ENCODE measurements around the gene TOPBP1.
A peak's percentile ranks its signal among the peaks of the same experiment; 100 is the strongest.
"Not testable (repeated sequence)": the region's sequence is repeated elsewhere in the genome, so short reads cannot be mapped to it uniquely, and the experiment has no call there.

Gene TOPBP1

DNA sequence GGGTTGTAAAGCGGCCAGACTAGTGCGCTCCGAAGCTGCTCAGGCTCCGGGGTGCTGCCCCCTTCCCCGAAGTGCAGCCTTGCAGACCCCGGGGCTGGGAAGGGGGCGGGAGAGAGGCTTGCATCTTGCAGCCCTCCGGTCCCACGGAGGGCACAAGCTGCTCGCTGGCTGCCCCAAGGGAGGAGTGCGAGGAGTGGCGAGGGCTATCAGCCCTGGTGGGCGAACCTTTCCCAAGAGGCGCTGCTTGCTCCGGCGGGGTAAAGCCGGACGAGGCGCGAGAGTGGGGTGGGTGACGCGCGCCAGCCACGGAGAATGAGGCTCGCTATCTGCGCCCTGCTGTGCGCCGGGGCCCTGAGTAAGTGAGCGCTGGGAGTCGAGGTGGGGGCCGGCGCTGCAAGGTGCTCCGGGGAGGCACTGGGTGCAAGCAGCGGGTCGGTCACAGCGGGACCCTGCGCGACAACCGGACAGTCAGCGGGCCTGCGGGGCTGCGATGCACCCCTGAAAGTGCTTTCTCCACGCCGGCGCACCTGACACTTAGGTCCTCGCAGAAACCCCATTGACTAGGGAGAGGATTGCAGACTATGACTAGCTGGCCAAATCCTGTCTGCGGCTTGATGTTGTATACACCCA lies 12.7 kb upstream of the TOPBP1 start:
- DNase-seq (ENCODE audit: low read depth, low spot score): no peak

DNA sequence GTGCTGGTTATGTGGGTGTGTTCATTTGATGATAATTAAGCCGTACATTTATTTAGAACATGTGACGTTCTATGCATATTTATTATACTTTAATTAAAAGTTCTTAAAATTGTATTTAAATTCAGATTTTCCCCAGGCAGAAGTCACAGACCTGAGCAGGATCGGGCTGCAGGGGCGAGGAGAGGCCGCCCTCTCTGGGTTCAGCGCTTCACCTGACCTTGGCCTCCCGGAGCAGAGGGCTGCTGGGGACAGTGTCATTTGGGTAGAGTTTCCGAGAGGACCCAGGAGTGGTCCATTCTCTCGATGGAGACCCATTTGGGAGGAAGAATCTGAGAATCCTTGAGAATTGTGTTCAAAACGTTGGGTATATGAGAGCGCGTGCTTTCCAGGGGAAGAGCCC lies 12.0 kb upstream of the TOPBP1 start:
- no peak for DNase-seq (ENCODE audit: low read depth, low spot score)

DNA sequence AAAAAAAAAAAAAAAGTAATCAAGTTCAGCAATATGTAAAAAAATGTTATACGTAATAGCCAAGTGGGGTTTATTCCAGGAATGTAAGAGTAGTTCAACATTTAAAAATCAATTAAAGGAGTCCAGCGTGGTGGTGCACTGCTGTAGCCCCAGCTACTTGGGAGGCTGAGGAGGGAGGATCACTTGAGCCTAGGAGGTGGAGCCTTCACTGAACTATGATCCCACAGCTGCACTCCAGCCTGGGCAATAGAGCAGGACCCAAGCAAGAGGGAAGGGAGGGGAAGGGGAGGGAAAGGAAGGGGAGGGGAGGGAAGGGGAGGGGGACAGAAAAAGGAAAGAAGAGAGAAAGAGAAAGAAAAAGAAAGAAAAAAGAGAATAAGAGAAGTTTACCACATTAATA lies 10.7 kb upstream of the TOPBP1 start:
- DNase-seq (ENCODE audit: low read depth, low spot score): no peak

DNA sequence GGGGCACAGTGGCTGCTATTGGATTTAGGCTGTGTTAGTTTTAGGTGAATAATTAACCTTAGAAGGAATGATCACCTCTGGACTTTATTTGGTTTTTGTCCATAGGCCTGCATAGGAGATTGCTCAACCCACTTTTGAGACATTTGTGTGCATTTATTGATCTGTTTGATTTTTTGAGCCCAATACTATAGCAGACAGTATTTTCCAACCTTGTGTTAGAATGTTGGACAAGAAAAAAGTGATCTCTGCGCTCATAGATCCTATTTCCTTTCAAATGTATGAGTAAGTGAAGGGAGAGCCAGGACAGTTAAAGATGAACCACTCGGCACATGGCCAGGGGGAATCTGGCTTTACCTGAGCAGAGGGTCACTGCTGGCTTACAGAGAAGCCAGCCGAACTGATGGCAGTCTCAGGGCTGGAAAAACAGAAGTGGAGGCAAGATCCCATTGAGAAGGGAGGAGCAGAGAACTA lies 8.8 kb upstream of the TOPBP1 start:
- no peak for DNase-seq (ENCODE audit: low read depth, low spot score)

DNA sequence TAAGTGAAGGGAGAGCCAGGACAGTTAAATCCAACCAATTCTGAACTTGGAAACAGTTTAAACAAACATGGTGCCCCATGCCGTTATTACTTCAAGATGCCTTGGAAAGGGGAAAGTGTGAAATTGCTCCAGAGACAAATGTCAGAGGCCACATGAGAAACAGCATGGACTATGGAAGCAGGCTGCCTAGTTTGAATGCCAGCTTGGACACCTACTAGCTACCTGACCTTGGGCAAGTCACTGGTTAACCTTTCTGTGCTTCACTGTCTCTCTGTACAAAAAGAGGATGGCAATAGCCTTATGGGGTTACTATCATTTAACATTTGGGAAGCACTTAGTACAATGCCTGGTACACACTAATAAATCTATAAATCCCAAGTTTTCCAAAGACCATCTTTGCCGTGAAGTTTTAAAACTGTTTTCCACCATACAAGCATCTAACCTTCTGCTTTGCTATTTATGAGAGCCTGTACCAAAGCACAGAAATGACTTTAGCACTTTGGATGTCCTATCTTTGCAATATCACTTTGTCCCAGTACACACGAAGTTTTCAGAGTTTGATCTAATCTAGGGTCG lies 8.3 kb upstream of the TOPBP1 start:
- no peak for DNase-seq (ENCODE audit: low read depth, low spot score)

DNA sequence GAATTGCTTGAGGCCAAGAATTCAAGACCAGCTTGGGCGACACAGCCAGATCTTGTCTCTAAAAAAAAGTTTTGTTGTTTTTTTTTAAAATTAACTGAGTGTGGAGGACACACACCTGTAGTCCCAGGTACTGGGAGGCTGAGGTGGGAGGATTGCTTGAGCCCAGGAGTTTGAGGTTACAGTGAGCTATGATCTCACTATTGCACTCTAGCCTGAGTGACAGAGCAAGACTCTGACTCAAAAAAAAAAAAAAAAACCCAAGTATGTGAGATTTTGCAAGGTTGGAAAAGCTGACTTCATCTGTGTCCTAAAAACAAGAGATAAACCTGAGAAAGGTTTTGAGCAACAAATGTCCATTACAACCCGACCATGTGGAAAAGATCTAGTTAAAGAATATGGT lies 5.4 kb upstream of the TOPBP1 start:
- DNase-seq (ENCODE audit: low read depth, low spot score): no peak

DNA sequence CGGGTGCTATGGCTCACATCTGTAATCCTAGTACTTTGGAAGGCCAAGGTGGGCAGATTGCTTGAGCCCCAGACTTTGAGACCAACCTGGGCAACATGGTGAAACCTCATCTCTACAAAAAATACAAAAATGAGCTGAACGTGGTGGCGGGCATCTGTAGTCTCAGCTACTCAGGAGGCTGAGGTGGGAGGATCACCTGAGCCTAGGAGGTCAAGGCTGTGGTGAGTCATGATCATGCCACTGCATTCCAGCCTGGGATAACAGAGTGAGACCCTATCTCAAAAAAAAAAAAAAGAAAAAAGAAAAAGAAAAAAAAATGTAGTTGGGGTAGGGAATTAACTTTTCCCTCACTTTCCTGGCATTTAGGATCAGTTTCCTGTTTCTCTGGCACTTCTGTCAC lies 3.4 kb upstream of the TOPBP1 start:
- not testable (repeated sequence) for DNase-seq (ENCODE audit: low read depth, low spot score)

DNA sequence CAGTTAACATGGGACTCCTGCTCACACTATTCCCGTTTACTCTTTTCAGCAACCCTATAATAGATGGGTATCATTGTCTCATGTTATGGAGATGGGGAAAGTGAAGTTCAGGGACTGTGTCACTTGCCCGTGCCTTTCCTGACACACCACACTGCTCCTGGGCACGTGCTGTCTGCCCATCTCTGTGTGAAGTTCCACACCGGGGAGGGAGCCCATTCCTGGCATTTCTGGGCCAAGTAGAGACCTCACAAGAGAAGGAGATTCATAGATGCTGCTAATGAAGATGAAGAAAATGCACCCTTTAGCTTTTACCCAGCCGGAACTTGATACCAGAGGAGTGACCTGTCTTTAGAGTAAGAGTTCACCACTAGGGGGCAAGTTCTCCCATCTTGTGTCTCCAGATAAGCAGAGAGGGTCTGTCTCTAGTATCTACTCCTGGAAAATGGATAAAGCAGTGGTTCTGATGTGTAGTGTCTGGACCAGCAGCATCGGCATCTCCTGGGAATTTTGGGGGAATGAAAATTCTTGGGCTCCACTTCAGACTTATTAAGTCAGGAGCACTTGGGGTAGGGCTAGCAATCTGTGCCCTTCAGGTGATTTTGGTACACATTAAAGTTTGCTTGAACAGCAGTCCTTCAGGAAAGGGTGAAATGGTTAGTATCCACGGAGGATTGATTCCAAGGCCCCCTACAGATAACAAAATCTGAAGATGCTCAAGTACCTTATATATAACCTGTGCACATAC lies 2.0 kb upstream of the TOPBP1 start:
- peak; percentile 4 for DNase-seq (ENCODE audit: low read depth, low spot score)

DNA sequence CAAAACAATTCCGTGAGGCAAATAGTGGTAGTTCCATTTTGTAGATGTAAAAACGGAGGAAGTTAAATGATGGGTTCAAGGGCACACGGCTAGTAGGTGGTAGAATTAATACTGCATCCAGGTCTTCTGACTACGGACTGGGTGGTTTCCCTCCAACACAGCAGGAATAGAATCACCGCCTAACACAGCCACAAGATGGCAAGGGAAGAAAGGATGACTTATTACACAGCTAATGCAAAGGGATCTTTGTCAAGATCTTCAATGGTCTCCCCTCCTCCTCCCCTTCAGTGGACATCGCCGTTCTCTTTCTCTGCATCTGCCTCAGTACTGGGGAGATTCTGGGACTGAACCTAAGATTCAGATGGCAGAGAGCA lies 524 bp upstream of the TOPBP1 start:
- DNase-seq (ENCODE audit: low read depth, low spot score): no peak

DNA sequence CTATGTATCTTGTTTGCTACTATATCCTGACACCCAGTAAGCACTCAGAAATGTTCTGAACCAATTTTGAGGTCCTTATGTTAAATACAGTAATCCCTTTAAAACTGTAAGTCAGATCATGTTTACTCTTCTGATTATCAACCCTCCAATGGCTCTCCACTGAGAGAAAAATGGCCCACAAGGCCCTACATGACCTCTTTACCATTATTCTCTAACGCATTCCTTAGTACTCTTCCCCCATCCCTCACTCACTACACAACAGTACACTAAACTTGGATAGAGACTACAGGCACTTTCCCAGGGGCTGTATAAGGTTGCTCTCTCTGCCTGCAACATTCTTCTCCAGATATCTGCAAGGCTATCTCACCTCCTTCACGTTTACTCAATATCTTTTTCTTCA lies 1.9 kb downstream of the TOPBP1 start:
- no peak for DNase-seq (ENCODE audit: low read depth, low spot score)

DNA sequence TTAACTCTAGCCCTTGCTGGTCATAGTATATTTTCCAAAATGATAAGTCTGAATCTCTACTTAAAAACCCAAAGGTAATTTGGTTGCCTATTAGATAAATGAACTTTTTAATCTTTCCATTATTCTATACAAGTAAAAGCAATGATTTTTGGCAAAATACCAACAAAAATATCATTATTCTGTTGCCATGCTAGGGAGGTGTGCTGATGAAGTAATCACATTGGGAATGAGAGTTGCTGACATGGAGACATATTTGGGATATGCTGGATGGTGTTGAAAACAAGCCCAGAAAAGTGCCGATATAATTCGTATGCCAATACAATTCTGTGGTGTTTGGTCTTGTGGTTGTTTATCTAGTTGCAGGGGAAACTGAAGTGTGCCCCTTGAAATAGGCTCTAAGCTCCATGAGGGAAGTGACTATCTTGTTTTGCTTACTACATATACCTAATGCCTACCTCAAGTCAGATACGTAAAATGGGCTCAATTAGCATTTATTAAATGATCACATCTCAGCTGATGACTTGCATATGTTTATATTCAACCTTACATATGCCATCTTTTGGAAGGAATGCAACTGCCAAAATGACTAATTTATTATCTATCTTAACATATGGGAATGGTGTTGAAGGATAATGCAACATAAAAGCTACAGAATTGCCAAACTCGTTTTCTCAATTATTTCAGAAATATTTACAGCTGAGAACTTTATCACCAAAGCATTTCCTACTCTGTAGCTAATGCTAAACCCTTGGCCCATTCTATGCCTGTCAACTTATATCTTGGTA lies 5.8 kb downstream of the TOPBP1 start:
- no peak for DNase-seq (ENCODE audit: low read depth, low spot score)

DNA sequence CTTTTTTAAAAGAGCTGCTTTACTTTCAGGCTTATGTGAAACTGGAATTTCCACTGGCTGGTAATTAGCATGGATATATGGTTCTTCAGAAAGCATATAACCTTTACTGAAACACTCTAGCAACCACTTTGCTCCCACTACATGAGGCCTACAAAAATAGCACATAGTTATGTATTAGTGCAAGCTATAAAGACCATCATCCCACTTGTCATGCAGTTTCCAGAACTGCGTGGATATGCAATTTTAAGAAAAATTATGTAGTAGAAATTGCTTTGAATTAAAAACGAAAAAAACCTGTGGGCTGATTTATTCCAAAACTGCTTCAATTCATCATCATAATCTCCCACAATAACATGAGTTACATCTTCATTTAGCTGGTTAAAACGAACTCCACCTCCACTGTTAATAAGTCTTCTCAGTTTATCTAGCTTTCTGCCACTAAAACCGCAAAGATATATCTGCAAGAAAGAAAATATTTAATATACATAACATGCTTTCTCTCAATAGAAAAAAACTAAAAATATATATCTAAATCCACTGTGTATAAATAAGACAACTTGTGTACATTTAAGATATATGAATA lies 12.2 kb downstream of the TOPBP1 start:
- DNase-seq (ENCODE audit: low read depth, low spot score): no peak

DNA sequence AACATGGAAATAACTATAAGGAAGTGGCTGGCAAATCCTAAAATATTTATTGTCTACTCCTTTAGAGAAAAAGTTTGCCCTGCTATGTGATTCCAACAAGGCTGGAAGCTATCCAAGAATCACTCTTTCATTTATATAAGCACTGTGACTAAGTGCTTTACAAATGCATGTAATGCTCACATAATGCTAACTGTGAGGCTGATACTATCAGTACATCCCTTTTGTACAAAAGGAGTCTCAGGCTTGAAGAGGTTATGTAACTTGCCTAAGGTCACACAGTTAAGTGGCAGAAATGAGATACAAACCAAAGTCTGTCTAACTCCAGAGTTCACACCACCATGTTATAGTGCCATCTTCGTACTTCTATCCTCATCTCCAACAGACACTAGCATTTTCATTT lies 17.0 kb downstream of the TOPBP1 start:
- no peak for DNase-seq (ENCODE audit: low read depth, low spot score)

DNA sequence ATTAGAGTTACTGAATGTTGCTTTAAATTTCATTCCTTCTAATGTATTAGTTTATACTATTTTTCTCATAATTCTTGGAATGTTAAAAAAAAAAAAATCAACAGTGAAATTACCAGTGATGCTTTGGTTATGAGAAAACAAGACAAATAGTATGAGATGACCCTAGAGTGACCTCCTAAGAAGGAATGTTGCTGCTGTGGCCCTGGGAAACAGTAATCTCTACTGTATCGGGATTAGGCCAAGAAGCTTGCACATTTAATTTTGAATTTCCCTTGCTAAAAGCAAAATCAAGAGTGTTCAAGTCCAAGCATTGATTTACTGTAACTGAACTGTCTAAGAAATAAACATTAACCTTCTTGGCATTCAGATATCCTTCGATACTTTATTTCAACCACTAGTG lies 18.1 kb downstream of the TOPBP1 start:
- no peak for DNase-seq (ENCODE audit: low read depth, low spot score)

DNA sequence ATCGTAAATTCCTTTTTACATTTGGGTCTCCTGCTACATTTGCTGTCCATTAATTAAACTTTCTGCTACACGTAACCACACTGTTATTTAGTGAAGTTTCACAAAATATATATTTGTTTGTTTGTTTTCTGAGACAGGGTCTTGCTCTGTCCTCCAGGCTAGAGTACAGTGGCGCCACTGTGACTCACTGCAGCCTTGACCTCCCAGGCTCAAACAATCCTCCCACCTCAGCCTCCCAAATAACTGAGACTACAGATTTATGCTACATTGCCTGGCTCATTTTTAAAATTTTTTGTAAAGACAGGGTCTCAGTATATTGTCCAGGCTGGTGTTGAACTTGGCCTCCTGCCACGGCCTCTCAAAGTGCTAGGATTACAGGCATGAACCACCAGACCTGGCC lies 20.5 kb downstream of the TOPBP1 start:
- no peak for DNase-seq (ENCODE audit: low read depth, low spot score)

DNA sequence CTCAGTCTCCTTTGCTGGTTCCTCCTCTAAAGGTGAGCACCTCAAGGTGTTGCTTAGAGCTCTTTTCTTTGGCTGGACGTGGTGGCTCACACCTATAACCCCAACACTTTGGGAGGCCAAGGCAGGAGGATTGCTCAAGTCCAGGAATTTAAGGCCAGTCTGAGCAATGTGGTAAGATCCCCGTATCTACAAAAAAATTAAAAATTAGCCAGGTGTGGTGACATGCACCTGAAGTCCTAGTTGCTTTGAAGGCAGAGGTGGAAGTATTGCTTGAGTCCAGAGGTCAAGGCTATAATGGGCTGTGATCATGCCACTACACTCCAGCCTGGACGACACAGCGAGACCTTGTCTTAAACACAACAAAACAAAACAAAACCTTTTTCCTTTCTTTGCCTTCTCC lies 28.3 kb downstream of the TOPBP1 start:
- DNase-seq (ENCODE audit: low read depth, low spot score): no peak

DNA sequence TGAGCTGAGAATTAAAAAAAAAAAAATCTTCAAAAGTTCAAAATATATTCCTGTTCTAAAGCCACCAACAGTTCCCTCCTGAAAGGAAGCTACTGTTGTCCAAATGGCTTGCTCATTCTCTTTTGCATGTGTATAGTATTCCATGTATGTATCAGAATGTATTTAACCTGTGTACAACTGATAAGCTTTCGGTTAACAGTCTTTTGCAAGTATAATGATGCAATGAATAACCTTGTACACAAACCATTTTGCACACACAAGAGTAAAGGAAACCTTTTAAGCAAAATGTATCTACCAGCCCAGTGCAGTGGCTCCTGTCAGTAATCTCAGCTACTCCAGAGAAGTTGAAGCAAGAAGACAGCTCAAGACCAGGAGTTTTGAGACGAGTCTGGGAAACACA lies 32.6 kb downstream of the TOPBP1 start:
- DNase-seq (ENCODE audit: low read depth, low spot score): no peak

DNA sequence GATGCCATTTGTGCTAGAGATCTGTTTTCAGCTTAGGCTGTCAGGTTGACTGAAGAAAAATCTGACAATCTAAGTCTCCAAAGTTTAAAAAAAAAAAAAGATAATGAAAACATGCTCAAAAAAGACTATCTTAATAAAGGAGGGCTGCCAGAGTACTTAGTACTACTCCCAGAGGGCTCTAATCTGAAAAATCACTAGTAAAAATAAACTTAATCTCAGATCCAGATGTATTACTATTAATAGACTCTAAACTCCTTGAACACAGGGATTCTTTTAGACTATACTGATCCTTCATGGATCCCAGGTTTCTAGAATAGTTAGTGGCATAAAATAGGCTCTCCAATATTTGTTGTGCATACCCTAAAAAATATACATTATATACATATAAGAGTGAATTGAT lies 34.0 kb downstream of the TOPBP1 start:
- DNase-seq (ENCODE audit: low read depth, low spot score): no peak

DNA sequence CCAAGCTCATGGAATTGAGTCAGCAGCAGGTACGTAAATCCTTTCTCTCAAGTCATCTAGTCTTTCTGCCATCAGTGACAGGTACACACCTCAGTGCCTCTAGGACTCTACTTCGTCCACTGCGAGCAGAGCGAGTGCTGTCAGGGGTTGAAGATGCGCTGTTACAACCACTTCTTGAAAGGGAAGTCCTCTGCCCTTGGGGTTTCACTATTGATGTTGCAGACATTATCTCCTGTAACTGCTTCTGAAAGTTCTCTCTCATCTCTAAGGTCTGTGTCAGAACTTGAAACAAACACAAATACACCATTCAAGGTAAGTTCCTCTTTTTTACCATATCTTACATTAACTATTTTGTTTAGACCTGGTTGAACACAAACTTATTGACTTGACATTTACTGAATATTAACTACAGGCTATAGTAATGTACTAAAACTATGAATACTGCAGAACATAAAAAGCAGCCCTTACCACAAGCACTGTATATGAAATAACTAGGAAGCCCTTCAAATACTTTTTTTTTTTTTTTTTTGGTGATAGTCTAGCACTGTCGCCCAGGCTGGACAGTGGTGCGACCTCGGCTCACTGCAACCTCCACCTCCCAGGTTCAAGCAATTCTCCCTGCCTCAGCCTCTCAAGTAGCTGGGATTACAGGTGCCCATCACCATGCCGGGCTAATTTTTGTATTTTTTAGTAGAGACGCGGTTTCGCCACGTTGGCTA lies 41.5 kb downstream of the TOPBP1 start:
- no peak for DNase-seq (ENCODE audit: low read depth, low spot score)

DNA sequence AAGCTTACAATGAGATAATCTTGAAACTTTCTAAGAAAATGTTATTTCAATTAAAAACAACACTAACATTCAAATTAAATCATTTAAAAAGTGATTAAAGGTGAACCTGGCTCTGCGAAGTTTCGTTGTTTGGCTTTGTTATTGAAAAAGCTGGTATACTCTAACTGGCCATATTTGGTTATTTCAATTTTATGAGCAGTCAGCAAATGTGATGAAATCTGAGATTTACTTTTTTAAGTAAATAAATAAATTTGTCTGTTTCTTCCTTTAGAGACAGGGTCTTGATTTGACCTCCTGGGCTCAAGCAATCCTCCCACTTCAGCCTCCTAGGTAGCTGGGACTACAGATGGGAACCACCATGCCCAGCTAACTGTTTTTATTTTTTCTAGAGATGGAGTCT lies 50.2 kb downstream of the TOPBP1 start:
- DNase-seq (ENCODE audit: low read depth, low spot score): no peak

DNA sequence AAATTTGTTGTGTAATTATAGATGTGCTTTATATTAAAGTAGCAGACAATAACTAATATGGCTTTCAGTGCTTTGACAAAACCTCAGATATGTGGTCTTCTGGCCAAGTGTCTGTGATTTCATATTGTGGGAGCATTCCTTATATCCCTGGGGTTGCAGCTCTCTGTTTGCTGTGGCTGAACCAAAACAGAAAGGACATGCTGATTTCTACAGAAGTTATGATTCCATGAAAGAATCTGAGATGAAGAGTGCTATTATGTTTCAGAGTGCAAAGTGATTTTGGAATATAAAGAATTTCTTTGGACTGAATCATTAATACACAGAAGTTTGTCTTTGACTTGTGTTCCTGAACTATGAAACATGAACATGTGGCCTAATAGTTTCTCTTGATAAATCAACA lies 51.7 kb downstream of the TOPBP1 start:
- no peak for DNase-seq (ENCODE audit: low read depth, low spot score)
